ENCODE measurements around the gene MPHOSPH8. TPM values are rescaled to one million over a fixed set of nuclear protein-coding genes. Genes with fewer than 3 reads are reported as not detected.
"Not testable (repeated sequence)": the region's sequence is repeated elsewhere in the genome, so short reads cannot be mapped to it uniquely, and the experiment has no call there.

Gene MPHOSPH8
- total RNA-seq, 1 experiment from 2014 or later, result 12.2 TPM

DNA sequence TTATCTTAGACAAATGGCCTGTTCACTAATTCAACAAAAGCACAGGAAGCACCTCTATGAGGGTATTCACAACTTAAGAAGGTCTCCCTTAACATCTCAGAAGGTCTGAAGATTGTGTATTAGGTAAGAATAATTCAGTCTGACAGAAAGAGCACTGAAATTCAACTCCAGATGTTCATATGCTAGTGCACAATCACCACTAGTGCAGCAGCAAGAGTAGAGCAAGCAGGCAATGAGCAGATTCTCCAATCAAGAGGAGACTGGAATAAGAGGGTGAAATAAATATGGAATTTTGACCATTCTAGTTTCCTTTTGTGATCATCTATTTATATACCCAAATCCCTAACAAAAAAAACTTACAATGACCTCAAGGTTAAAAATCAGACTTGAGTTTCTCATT, 52.0 kb downstream of the MPHOSPH8 start:
- no peak for DNase-seq (ENCODE audit: low read depth)

DNA sequence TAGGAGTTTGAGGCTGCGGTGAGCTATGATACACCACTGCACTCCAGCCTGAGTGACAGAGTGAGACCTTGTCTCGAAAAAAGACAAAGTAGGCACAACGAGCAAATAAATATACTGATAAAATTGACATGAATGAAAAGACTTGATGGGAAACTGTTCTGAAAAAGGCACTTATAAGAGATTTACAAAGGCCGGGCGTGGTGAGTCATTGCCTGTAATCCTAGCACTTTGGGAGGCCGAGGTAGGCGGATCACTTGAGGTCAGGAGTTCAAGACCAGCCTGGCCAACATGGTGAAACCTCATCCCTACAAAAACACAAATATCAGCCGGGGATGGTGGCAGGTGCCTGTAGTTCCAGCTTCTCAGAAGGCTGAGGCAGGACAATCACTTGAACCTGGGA, 58.0 kb downstream of the MPHOSPH8 start:
- DNase-seq (ENCODE audit: low read depth), result peak; percentile 31

DNA sequence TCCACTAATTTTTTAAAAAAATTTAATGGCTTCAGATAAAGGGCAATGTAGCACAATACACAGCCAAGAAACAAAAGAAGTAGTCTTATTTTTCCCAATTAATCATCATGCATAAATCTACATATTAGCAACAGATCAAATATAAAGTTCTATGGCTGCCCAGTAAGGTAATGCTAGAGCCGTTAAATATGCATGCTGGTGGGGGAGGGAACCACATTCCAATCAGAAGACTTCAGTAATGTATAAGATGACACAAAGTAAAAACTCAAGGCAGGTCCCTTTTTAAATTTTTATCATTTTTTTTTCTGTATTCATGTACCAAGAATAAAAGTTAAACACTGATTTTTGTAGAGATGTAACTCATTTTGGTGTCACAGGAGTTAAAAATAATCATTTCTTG, 62.0 kb downstream of the MPHOSPH8 start:
- no peak for DNase-seq (ENCODE audit: low read depth)

DNA sequence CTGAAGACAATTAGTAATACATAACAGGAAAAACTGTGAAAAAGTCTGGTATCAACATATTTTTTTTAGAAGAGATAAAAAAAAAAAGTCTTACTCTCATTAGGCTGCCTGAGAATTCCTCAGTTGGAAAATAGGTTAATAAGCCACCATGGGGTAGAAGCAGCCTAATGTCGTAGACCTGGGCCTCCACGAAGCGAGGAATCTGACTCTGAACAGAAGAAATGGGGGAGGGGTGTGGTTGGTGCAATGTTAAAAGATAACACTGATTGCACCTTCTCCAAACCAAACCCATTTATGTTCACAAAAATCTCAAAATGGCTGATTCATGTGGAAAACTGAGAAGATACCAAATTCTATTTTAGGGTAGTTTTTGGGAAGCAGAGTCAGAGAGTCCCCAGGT, 62.4 kb downstream of the MPHOSPH8 start:
- DNase-seq (ENCODE audit: low read depth), result no peak

DNA sequence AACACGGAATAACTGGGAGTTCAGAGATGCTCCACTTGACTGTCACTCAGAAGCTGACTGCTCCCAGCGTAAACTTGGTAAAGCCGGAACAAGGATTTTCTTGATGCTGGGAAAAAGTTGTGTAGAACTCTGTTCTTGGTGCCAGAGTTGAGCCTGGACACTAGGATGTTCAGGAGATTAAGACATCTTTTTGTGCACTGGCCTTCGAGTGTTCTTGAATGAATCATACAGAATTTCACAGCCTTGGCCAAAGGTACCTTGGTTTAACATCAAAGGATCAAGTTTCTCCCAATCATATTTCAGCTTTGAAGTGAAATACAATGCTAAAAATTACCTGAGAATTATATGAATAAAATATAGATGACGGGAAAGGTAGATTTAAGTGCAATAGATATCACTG, 67.5 kb downstream of the MPHOSPH8 start:
- not testable (repeated sequence) for DNase-seq (ENCODE audit: low read depth)

DNA sequence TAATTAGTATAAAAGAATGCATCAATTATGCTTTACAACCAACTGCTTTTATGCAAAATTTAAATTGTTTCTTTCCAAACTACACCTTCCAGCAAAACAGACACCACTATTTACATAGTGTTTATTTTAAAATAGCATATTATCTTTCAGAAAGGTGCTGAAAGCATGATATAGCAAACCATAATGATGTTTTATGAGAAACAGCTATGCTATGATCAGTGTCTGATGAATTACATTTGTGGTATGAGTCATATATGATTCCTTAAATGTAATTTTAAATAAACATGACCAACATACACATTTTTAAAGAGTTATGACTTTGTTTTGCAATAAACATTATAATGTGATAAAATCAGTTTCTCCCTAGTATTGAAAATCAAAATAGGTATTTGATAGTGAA, 68.2 kb downstream of the MPHOSPH8 start:
- DNase-seq (ENCODE audit: low read depth), result not testable (repeated sequence)

DNA sequence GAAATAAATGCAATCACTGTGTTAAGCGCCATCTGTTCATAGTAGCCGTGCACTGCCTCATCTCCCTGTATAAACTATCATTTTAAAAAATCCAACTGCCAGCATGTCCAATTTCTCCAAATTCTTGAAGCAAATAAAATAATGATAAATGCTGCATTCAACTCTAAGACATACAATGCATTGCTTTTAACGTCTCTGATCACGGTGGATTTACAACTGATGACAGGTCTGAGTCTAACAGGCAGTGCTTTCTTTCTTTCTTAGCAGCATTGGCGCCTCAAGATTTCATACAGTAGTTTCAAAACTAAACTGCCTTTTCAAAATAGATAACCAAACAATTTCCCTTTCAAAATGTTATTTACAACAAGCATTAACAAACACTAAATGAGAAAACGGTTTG, 70.8 kb downstream of the MPHOSPH8 start:
- not testable (repeated sequence) for DNase-seq (ENCODE audit: low read depth)

DNA sequence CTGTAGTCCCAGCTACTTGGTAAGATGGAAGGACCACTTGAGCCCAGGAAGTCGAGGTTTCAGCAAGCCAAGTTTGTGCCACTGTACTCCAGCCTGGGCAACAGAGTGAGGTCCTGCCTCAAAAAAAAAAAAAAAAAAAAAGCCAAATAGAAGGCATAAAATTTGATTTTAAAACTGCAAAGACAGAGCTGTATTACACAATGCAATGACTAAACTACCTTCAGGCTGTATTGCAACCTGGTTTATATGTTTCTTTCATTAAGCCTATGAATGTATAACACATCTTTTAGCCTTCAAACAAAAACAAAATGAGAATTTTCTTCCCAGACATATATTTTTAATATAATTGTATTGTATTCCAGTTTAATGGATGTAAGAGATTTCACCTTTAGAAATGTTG, 75.6 kb downstream of the MPHOSPH8 start:
- DNase-seq (ENCODE audit: low read depth), result not testable (repeated sequence)

DNA sequence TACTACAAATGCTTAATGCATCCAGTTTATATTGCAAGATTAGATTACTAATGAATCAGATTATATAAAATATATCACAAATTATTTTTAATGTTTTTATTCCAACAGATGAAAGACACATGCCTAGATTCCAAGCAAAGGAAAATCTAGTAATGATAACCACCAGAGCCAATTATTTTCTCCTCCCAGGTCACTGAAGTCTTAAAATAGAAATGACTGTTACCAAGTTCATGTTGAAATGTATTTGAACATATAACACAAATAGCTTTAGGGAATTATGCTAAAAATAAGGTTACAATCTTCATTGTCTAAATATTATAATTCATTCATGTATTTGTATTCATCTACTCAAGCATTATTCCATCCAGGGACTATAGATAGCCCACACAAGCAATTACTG, 76.3 kb downstream of the MPHOSPH8 start:
- DNase-seq (ENCODE audit: low read depth), result not testable (repeated sequence)

DNA sequence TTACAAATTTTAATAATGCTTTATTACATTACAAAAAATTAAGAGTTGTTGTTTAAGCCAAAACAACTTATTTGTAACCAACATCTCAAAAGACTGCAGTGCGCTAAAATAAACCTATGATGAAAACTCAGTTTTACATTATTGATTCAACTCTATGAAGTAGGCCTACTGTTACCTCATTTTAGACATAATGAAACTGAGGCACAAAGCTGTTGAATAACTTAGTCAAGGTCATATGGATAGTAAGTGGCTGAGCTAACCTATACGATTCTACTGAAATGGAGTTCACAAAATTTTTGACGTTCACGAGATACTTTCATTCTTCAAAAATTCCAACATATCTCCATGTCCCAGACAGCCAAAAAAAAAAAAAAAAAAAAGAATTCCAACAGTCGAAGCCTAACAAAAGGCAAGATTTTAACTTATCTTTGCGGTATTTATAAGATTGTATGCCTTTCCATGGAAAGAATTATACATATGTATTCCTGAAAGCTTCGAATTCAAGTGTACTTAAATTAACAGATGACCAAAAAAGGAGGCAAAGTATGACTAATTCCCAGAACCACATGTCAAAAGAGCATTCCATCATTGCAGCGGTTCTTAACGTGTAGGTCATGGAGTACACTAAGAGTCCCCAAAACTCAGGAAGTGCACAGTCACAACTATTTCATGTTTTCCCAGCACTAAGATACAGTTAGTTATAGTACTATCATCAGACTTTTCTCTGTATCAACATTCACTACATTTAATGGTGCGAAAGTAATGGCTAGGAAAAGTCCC, 79.9 kb downstream of the MPHOSPH8 start:
- peak; percentile 44 for DNase-seq (ENCODE audit: low read depth)

DNA sequence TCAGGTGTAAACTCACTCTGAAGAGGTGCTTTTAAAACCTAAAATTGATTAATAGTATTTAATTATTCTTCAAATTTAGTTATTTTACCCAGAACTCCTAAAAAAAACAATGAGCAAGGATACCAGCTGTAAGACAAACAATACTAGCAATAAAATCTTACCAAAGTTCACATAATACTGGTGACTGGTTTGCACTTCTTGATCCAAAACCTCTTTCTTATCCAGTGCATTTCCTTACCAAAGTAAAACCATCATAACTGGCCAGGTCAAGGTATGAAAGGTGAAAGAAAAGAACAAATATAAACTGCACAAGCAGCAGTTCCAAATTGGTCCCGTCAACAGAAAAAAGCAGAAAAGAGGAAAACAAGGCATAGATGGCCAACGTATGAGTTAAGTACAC, 86.6 kb downstream of the MPHOSPH8 start:
- DNase-seq (ENCODE audit: low read depth), result no peak

Other genes with a start within 250 kb of the MPHOSPH8 start
- not detected in 2 replicates for gene TPTE2, start 72.1 kb upstream of the MPHOSPH8 start, total RNA-seq (2014; rRNA removed; shearing (Covaris generic))
- gene PSPC1, start 149.3 kb downstream of the MPHOSPH8 start, total RNA-seq (2014; rRNA removed; shearing (Covaris generic)), result 83.7 and 87.7 TPM in 2 replicates
- gene ZMYM5, start 230.0 kb downstream of the MPHOSPH8 start, total RNA-seq (2014; rRNA removed; shearing (Covaris generic)), result 4.4 and 9.4 TPM in 2 replicates